Liver (tissue), 9 donors: ENCODE measurements around the gene TAF8. TPM values are rescaled to one million over a fixed set of nuclear protein-coding genes. Genes with fewer than 3 reads are reported as not detected.

Source experiments
- DNase-seq: peaks from one replicate; pipeline ENCODE4 v3.0.0-alpha.2; 2017; ENCODE audit warnings: low spot score
- H3K27ac ChIP-seq, 2 donors: one replicate each; pipeline ENCODE4 v1.7.0; 2013; ENCODE audit warnings: inconsistent platforms in 2 of 2, low read length in 2 of 2, control low read depth in 1 of 2, low read depth in 1 of 2, mild to moderate bottlenecking in 1 of 2
- H3K27me3 ChIP-seq, 4 donors: one replicate each; pipeline versions ENCODE4 v1.6.1 to v1.7.0; 2013; ENCODE audit warnings: low read length in 3 of 4, inconsistent platforms in 1 of 4, mild to moderate bottlenecking in 1 of 4, moderate library complexity in 1 of 4; ENCODE audit not compliant: control insufficient read depth in 4 of 4, insufficient read depth in 4 of 4
- H3K36me3 ChIP-seq, 4 donors: one replicate each; pipeline versions ENCODE4 v1.6.1 to v1.7.0; 2013; ENCODE audit warnings: low read length in 3 of 4, mild to moderate bottlenecking in 3 of 4, low read depth in 1 of 4, moderate library complexity in 1 of 4; ENCODE audit not compliant: control insufficient read depth in 4 of 4, insufficient read depth in 3 of 4
- H3K4me1 ChIP-seq, 4 donors: one replicate each; pipeline versions ENCODE4 v1.6.1 to v1.7.0; 2013; ENCODE audit warnings: low read length in 3 of 4, mild to moderate bottlenecking in 3 of 4, moderate library complexity in 1 of 4; ENCODE audit not compliant: control insufficient read depth in 4 of 4, insufficient read depth in 4 of 4
- H3K4me3 ChIP-seq, 3 donors: one replicate each; pipeline versions ENCODE4 v1.6.1 to v1.7.0; 2013; ENCODE audit warnings: low read length in 3 of 3, control low read depth in 1 of 3, low read depth in 1 of 3, mild to moderate bottlenecking in 1 of 3
- H3K9ac ChIP-seq, 2 donors: one replicate each; pipeline ENCODE4 v1.7.0; 2013; ENCODE audit warnings: low read length in 2 of 2, mild to moderate bottlenecking in 2 of 2, moderate library complexity in 2 of 2, control low read depth in 1 of 2, low read depth in 1 of 2
- H3K9me3 ChIP-seq, 4 donors: one replicate each; pipeline versions ENCODE4 v1.6.1 to v1.7.0; 2013; ENCODE audit warnings: low read length in 3 of 4; ENCODE audit not compliant: control insufficient read depth in 4 of 4
- ATF3 ChIP-seq: IDR thresholded peaks from 2 replicates; pipeline ENCODE4 v1.6.1; 2016; ENCODE audit warnings: antibody characterized with exemption
- CTCF ChIP-seq: fragments of 150-350 bp; IDR thresholded peaks from 2 replicates; pipeline ENCODE4 v1.5.1; 2017; ENCODE audit warnings: improper control_type of control experiment, low read depth, low read length; ENCODE audit not compliant: missing input control
- EGR1 ChIP-seq, 2 donors: IDR thresholded peaks; 2 replicates each; pipeline ENCODE4 v1.6.1; 2016 to 2018; ENCODE audit warnings: antibody characterized with exemption in 2 of 2, low read depth in 2 of 2
- FOXA1 ChIP-seq: IDR thresholded peaks from 2 replicates; pipeline ENCODE4 v1.6.1; 2016; ENCODE audit warnings: antibody characterized with exemption
- FOXA2 ChIP-seq: IDR thresholded peaks from 2 replicates; pipeline ENCODE4 v1.6.1; 2016; ENCODE audit warnings: antibody characterized with exemption
- GABPA ChIP-seq, 2 donors: IDR thresholded peaks in 1 of 2; conservative IDR thresholded peaks in 1 of 2; 2 replicates each; pipeline ENCODE4 v1.6.1; 2016; ENCODE audit warnings: antibody characterized with exemption in 2 of 2, mild to moderate bottlenecking in 1 of 2, moderate library complexity in 1 of 2
- HNF4A ChIP-seq, 2 donors: conservative IDR thresholded peaks; 2 replicates each; pipeline ENCODE4 v1.6.1; 2016; ENCODE audit warnings: antibody characterized with exemption in 2 of 2, mild to moderate bottlenecking in 2 of 2
- MAX ChIP-seq: IDR thresholded peaks from 2 replicates; pipeline ENCODE4 v1.6.1; 2016; ENCODE audit warnings: antibody characterized with exemption
- NR2F2 ChIP-seq: IDR thresholded peaks from 2 replicates; pipeline ENCODE4 v1.6.1; 2016; ENCODE audit warnings: antibody characterized with exemption
- RAD21 ChIP-seq, 2 donors: IDR thresholded peaks; 2 replicates each; pipeline ENCODE4 v1.6.1; 2016; ENCODE audit warnings: antibody characterized with exemption in 2 of 2, mild to moderate bottlenecking in 2 of 2
- RXRA ChIP-seq, 2 donors: IDR thresholded peaks; 2 replicates each; pipeline ENCODE4 v1.6.1; 2017 to 2018; ENCODE audit warnings: antibody characterized with exemption in 2 of 2, mild to moderate bottlenecking in 1 of 2
- SP1 ChIP-seq: IDR thresholded peaks from 2 replicates; pipeline ENCODE4 v1.6.1; 2018; ENCODE audit warnings: antibody characterized with exemption, mild to moderate bottlenecking
- TAF1 ChIP-seq: conservative IDR thresholded peaks from 2 replicates; pipeline ENCODE4 v1.6.1; 2016; ENCODE audit warnings: antibody characterized with exemption, mild to moderate bottlenecking
- YY1 ChIP-seq: IDR thresholded peaks from 2 replicates; pipeline ENCODE4 v1.6.1; 2016; ENCODE audit warnings: antibody characterized with exemption, mild to moderate bottlenecking
- ZBTB33 ChIP-seq: IDR thresholded peaks from 2 replicates; pipeline ENCODE4 v1.6.1; 2016; ENCODE audit warnings: antibody characterized with exemption
- WGBS: extraction: QIAGEN DNeasy Blood & Tissue Kit; methylation state at CpG from one replicate; pipeline ENCODE4 v1.1.7; 2013; 5-methylcytosine and 5-hydroxymethylcytosine counted together
- polyA plus RNA-seq, 2 donors: library from polyadenylated mRNA; stranded (reverse) in 1 of 2; unstranded in 1 of 2; fragments of 200-250 nt in 1 of 2; fragments of >200 nt in 1 of 2; fragmentation: Nextera tagmentation in 1 of 2; extraction: Ambion mirVana in 1 of 2; gene quantifications; one replicate each; pipeline versions ENCODE4 v1.2.1 to v1.2.3, GENCODE V29; 2013 to 2015
- total RNA-seq, 2 donors: library from RNA; depleted of rRNA; stranded (reverse); fragments of >200 nt; gene quantifications; one replicate each; pipeline ENCODE4 v1.2.3, GENCODE V29; 2014
- TF ChIP-seq, protein P1 (sequence below): IDR thresholded peaks from 2 replicates; pipeline ENCODE4 v1.6.1; 2016; ENCODE audit warnings: antibody characterized with exemption, mild to moderate bottlenecking
- donor health status: healthy.
- donor health status: healthy.
- donor health status: healthy.
- donor health status: healthy.
- donor health status: healthy.

Gene TAF8
- total and polyA plus RNA-seq, 4 donors, result 3.9 to 11.3 (median 7.4) TPM

DNA sequence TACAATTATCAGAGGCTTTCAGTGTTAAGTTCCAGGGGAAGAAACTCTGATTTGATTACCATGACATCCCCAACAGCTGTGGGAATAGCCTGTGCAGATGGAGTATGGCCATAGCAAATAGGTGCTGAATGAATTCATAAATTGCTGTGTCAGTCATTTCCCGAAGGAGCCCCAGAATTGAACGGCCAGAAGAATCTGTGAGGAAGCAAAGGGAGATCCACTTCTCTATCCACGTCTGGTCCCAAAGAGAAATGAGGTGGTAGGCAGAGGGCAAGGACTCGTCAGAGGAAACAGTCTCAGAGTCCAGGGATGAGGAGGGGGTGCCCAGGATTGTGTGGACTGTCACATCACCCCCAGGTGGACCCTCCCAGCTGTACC lies 3.1 kb upstream of the TAF8 start:
- no peaks in the 10 kb centered on the region for H3K27me3 ChIP-seq
- peak overlapping the region in 1 of 2 donors; percentile 63 for H3K9ac ChIP-seq
- no peak for DNase-seq

DNA sequence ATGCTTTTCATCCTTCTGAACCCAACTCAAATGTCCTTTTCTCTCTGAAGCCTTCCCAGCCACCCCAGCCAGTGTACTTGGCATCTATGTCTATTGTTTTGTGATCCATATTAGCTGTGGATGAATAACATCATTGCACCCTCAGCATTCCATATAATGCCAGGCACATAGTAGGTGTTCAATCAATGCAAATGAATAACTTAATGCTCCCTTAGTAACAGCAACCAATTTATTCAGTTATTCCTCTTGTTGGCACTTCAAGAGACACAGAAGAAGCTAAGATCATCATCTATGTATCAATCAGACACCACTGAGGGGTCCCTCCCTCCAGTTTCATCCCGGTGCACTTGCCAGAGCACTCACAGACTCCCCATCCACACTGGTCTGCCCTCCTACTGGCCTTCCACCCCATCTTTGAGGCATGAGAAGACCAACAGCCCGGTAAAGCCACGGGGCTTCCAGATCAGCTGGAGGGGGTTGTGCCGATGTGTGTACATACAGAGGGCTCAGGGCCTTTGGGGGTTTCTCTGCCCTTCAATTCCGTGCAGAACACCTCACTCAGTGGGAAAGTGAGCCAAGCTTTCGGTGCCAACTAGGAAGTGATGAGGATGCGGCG lies 2.4 kb upstream of the TAF8 start:
- H3K36me3 ChIP-seq, result peaks cover 0 to 3% (median 1%) of the 10 kb centered on the region in 4 donors
- H3K9ac ChIP-seq, result peak overlapping the region in 1 of 2 donors; percentile 87
- WGBS, result 7% methylated on average over 8 of the region's 8 CpGs
- H3K27ac ChIP-seq, result peak overlapping the region; percentile 63 to 91
- TF ChIP-seq YY1 (no peak), ATF3 (no peak), MAX (no peak), RAD21 (IDR thresholded peaks at IDR 0.05) (no peak), EGR1 (IDR thresholded peaks at IDR 0.05; ENCODE audit: low read depth in 2 of 2) (no peak), CTCF (no peak), ZBTB33 (no peak), NR2F2 (no peak), TAF1 (no peak), SP1 (no peak), RXRA (IDR thresholded peaks at IDR 0.05) (no peak)
- TF ChIP-seq, protein P1, sequence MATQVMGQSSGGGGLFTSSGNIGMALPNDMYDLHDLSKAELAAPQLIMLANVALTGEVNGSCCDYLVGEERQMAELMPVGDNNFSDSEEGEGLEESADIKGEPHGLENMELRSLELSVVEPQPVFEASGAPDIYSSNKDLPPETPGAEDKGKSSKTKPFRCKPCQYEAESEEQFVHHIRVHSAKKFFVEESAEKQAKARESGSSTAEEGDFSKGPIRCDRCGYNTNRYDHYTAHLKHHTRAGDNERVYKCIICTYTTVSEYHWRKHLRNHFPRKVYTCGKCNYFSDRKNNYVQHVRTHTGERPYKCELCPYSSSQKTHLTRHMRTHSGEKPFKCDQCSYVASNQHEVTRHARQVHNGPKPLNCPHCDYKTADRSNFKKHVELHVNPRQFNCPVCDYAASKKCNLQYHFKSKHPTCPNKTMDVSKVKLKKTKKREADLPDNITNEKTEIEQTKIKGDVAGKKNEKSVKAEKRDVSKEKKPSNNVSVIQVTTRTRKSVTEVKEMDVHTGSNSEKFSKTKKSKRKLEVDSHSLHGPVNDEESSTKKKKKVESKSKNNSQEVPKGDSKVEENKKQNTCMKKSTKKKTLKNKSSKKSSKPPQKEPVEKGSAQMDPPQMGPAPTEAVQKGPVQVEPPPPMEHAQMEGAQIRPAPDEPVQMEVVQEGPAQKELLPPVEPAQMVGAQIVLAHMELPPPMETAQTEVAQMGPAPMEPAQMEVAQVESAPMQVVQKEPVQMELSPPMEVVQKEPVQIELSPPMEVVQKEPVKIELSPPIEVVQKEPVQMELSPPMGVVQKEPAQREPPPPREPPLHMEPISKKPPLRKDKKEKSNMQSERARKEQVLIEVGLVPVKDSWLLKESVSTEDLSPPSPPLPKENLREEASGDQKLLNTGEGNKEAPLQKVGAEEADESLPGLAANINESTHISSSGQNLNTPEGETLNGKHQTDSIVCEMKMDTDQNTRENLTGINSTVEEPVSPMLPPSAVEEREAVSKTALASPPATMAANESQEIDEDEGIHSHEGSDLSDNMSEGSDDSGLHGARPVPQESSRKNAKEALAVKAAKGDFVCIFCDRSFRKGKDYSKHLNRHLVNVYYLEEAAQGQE, result no peak
- no peaks in the 10 kb centered on the region for H3K9me3 ChIP-seq
- no peaks in the 10 kb centered on the region for H3K27me3 ChIP-seq
- H3K4me3 ChIP-seq, result peak overlapping the region; percentile 50 to 76 (median 70)
- no peak for DNase-seq
- H3K4me1 ChIP-seq, result peaks cover 1 to 55% (median 33%) of the 10 kb centered on the region in 4 donors

More for the DNA sequence above, 3.1 kb upstream of the TAF8 start:
- 68% methylated on average over 4 of the region's 4 CpGs for WGBS
- Histone ChIP-seq H3K4me1 (peaks cover 1 to 55% (median 33%) of the 10 kb centered on the region in 4 donors), H3K36me3 (no peaks in the 10 kb centered on the region), H3K9me3 (no peaks in the 10 kb centered on the region), H3K27ac (peak overlapping the region in 1 of 2 donors; percentile 91), H3K4me3 (peak overlapping the region in 2 of 3 donors; percentile 5 to 19)
- TF ChIP-seq RXRA (IDR thresholded peaks at IDR 0.05) (no peak), FOXA2 (no peak), MAX (no peak), FOXA1 (no peak), GABPA (IDR thresholded peaks at IDR 0.05 in 1 of 2, conservative IDR thresholded peaks at IDR 0.05 in 1 of 2) (no peak), HNF4A (conservative IDR thresholded peaks at IDR 0.05) (no peak), SP1 (no peak), ATF3 (no peak)
- TF ChIP-seq, protein P1, result no peak
